ENCODE results near the gene SLC7A14.

DNA sequence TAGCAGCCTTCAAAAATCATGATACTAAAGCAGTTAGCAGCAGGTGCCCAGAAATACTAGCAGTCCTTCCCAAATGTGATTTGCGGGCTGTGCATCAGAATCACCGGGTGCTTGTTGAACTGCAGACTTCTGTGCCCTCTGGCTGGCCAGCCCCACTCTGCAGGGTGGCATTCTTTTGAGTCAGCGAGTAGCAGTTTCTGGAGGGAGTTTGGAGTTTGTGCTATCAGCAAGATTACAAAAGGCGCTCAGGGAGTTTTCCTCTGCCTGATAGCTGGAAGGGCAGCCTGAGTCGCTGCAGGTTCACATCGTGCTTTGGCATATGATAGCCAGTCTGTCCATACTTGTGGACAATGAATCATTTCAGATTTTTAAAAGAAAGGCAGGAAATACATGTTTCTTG, 109.6 kb downstream of the SLC7A14 start:
- TF ChIP-seq, protein P1, sequence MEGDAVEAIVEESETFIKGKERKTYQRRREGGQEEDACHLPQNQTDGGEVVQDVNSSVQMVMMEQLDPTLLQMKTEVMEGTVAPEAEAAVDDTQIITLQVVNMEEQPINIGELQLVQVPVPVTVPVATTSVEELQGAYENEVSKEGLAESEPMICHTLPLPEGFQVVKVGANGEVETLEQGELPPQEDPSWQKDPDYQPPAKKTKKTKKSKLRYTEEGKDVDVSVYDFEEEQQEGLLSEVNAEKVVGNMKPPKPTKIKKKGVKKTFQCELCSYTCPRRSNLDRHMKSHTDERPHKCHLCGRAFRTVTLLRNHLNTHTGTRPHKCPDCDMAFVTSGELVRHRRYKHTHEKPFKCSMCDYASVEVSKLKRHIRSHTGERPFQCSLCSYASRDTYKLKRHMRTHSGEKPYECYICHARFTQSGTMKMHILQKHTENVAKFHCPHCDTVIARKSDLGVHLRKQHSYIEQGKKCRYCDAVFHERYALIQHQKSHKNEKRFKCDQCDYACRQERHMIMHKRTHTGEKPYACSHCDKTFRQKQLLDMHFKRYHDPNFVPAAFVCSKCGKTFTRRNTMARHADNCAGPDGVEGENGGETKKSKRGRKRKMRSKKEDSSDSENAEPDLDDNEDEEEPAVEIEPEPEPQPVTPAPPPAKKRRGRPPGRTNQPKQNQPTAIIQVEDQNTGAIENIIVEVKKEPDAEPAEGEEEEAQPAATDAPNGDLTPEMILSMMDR (conservative IDR thresholded peaks at IDR 0.05; ENCODE audit: low read length) = no peak
- no peak for TF ChIP-seq EZH2phosphoT487 (IDR thresholded peaks at IDR 0.05; ENCODE audit: borderline replicate concordance, low read depth, low read length)
